Measurements from ENCODE around the gene PEAR1.

Gene PEAR1

DNA sequence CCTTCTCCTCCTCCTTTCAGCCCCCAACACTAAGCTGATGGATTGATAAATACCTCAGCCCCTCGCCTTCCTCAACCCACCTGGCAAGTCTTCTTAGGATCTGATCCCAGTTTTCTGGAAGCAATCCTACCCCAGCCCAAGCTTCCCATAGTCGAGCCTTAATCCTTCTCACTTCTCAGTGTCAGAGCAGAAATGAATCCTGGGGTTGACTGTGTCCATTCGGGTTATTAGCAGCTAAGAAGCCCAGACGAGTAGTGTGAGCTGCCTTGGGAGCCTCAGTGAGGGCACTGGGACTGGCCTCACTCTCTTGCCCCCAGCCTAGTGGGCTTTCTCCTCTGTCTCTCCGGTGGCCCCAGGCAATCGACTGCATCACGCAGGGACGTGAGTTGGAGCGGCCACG lies 12.4 kb upstream of the PEAR1 start:
- ChIA-PET CTCF (interaction anchor here (0.8 to 12.7 kb wide), 7 partner anchors 11 to 190 kb away, joined by 3 to 104 read pairs (median 3); partner anchors contain the start of genes NTRK1 and PEAR1), POLR2A (no interaction called here)
- DNase-seq = no peak
- H3K9me3 ChIP-seq (ENCODE audit: control extremely low read depth in 1 of 5, control insufficient read depth in 4 of 5, insufficient read depth in 2 of 5, low read depth in 1 of 5, low read length in 4 of 5) = no peaks in the 10 kb centered on the region
- H3K36me3 ChIP-seq (ENCODE audit: control insufficient read depth in 4 of 4, insufficient read depth in 4 of 4, low read length in 3 of 4) = no peaks in the 10 kb centered on the region
- no peak overlapping the region for H3K4me3 ChIP-seq (ENCODE audit: control insufficient read depth in 1 of 7, extremely low read depth in 1 of 7, insufficient read depth in 4 of 7, low read depth in 2 of 7, low read length in 6 of 7)
- peaks cover 0 to 28% (median 6%) of the 10 kb centered on the region in 5 experiments for H3K27me3 ChIP-seq (replicated peaks in 2 of 5; ENCODE audit: control insufficient read depth in 4 of 5, insufficient read depth in 5 of 5, low read length in 4 of 5)
- H3K27ac ChIP-seq (ENCODE audit: insufficient read depth in 1 of 2, low read depth in 1 of 2, low read length in 2 of 2, poor library complexity in 1 of 2, severe bottlenecking in 2 of 2) = no peak overlapping the region
- 84% methylated on average over 8 of the region's 10 CpGs for WGBS (ENCODE audit: insufficient coverage)
- no peaks in the 10 kb centered on the region for H3K4me1 ChIP-seq (ENCODE audit: control extremely low read depth in 1 of 4, control insufficient read depth in 4 of 4, insufficient read depth in 4 of 4, low read length in 3 of 4)

GRCh38 chr1:156881663-156882062 lies 11.9 kb upstream of the PEAR1 start:
- POLR2A ChIA-PET = no interaction called here
- Histone ChIP-seq H3K36me3 (ENCODE audit: control insufficient read depth in 4 of 4, insufficient read depth in 4 of 4, low read length in 3 of 4) (no peaks in the 10 kb centered on the region), H3K27ac (ENCODE audit: insufficient read depth in 1 of 2, low read depth in 1 of 2, low read length in 2 of 2, poor library complexity in 1 of 2, severe bottlenecking in 2 of 2) (no peak overlapping the region), H3K9me3 (ENCODE audit: control extremely low read depth in 1 of 5, control insufficient read depth in 4 of 5, insufficient read depth in 2 of 5, low read depth in 1 of 5, low read length in 4 of 5) (no peaks in the 10 kb centered on the region), H3K27me3 (replicated peaks in 2 of 5; ENCODE audit: control insufficient read depth in 4 of 5, insufficient read depth in 5 of 5, low read length in 4 of 5) (peaks cover 0 to 26% (median 10%) of the 10 kb centered on the region in 5 experiments), H3K4me1 (ENCODE audit: control extremely low read depth in 1 of 4, control insufficient read depth in 4 of 4, insufficient read depth in 4 of 4, low read length in 3 of 4) (no peaks in the 10 kb centered on the region), H3K4me3 (ENCODE audit: control insufficient read depth in 1 of 7, extremely low read depth in 1 of 7, insufficient read depth in 4 of 7, low read depth in 2 of 7, low read length in 6 of 7) (no peak overlapping the region)
- CTCF ChIA-PET = interaction anchor here (1.3 to 12.7 kb wide), 4 partner anchors 10 to 83 kb away, joined by 4 to 104 read pairs (median 42); partner anchors contain the start of gene PEAR1
- 100% methylated on average over 2 of the region's 4 CpGs for WGBS (ENCODE audit: insufficient coverage)
- DNase-seq = no peak

GRCh38 chr1:156882543-156882942 lies 11.0 kb upstream of the PEAR1 start:
- no peak for DNase-seq
- H3K27me3 ChIP-seq (replicated peaks in 2 of 5; ENCODE audit: control insufficient read depth in 4 of 5, insufficient read depth in 5 of 5, low read length in 4 of 5) = peaks cover 0 to 28% (median 16%) of the 10 kb centered on the region in 5 experiments
- no peaks in the 10 kb centered on the region for H3K4me1 ChIP-seq (ENCODE audit: control extremely low read depth in 1 of 4, control insufficient read depth in 4 of 4, insufficient read depth in 4 of 4, low read length in 3 of 4)
- no peak overlapping the region for H3K27ac ChIP-seq (ENCODE audit: insufficient read depth in 1 of 2, low read depth in 1 of 2, low read length in 2 of 2, poor library complexity in 1 of 2, severe bottlenecking in 2 of 2)
- ChIA-PET CTCF (interaction anchor here (1.3 to 12.7 kb wide), 5 partner anchors 9 to 84 kb away, joined by 4 to 201 read pairs (median 75); partner anchors contain the start of genes LRRC71 and PEAR1), POLR2A (no interaction called here)
- H3K4me3 ChIP-seq (ENCODE audit: control insufficient read depth in 1 of 7, extremely low read depth in 1 of 7, insufficient read depth in 4 of 7, low read depth in 2 of 7, low read length in 6 of 7) = no peak overlapping the region
- 95% methylated on average over 2 of the region's 3 CpGs for WGBS (ENCODE audit: insufficient coverage)
- H3K9me3 ChIP-seq (ENCODE audit: control extremely low read depth in 1 of 5, control insufficient read depth in 4 of 5, insufficient read depth in 2 of 5, low read depth in 1 of 5, low read length in 4 of 5) = no peaks in the 10 kb centered on the region
- no peaks in the 10 kb centered on the region for H3K36me3 ChIP-seq (ENCODE audit: control insufficient read depth in 4 of 4, insufficient read depth in 4 of 4, low read length in 3 of 4)

GRCh38 chr1:156883919-156884318 lies 9.6 kb upstream of the PEAR1 start:
- WGBS (ENCODE audit: insufficient coverage) = 76% methylated on average over 4 of the region's 7 CpGs
- no peaks in the 10 kb centered on the region for H3K4me1 ChIP-seq (ENCODE audit: control extremely low read depth in 1 of 4, control insufficient read depth in 4 of 4, insufficient read depth in 4 of 4, low read length in 3 of 4)
- no peaks in the 10 kb centered on the region for H3K9me3 ChIP-seq (ENCODE audit: control extremely low read depth in 1 of 5, control insufficient read depth in 4 of 5, insufficient read depth in 2 of 5, low read depth in 1 of 5, low read length in 4 of 5)
- H3K36me3 ChIP-seq (ENCODE audit: control insufficient read depth in 4 of 4, insufficient read depth in 4 of 4, low read length in 3 of 4) = no peaks in the 10 kb centered on the region
- no peak overlapping the region for H3K27ac ChIP-seq (ENCODE audit: insufficient read depth in 1 of 2, low read depth in 1 of 2, low read length in 2 of 2, poor library complexity in 1 of 2, severe bottlenecking in 2 of 2)
- no peak for DNase-seq
- peaks cover 0 to 18% (median 11%) of the 10 kb centered on the region in 5 experiments for H3K27me3 ChIP-seq (replicated peaks in 2 of 5; ENCODE audit: control insufficient read depth in 4 of 5, insufficient read depth in 5 of 5, low read length in 4 of 5)
- ChIA-PET POLR2A (no interaction called here), CTCF (interaction anchor here (1.2 to 12.7 kb wide), 5 partner anchors 9 to 85 kb away, joined by 3 to 201 read pairs (median 101); partner anchors contain the start of genes LRRC71 and NTRK1)
- no peak overlapping the region for H3K4me3 ChIP-seq (ENCODE audit: control insufficient read depth in 1 of 7, extremely low read depth in 1 of 7, insufficient read depth in 4 of 7, low read depth in 2 of 7, low read length in 6 of 7)

DNA sequence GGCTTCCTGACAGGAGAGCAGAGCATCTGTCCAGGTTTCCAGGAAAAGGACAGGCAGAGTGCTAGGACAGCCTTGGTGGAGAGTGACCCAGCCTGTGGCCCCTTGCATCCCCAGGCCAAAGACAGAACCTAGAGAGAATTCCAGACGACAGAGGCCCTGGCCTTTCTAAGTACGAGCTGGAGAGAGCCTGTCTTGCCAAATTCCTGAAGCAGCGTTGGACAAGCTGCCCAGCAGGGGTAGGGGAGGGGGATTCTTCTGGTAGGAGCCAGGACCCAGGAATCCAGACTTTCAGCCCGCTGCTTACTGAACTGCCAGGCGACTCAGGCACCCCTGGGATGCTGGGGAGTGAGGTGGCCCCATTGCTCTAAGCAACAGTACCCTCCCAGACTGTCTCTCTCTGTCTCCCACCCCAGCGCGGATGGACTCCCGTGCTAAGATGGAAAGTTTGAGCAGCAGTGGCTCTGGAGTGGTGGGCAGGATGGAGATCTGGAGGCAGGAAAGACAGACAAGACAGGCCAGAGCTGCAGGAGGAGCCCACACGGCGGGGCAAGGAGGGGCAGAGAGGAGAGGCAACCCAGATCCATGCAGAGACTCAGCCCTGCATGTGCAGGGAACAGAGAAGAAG lies 8.8 kb upstream of the PEAR1 start:
- 91% methylated on average over 5 of the region's 10 CpGs for WGBS (ENCODE audit: insufficient coverage)
- CTCF ChIA-PET = interaction anchor here (1.0 to 12.7 kb wide), 7 partner anchors 10 to 86 kb away, joined by 3 to 201 read pairs (median 5); partner anchors contain the start of genes LRRC71 and NTRK1
- Histone ChIP-seq H3K36me3 (ENCODE audit: control insufficient read depth in 4 of 4, insufficient read depth in 4 of 4, low read length in 3 of 4) (no peaks in the 10 kb centered on the region), H3K27me3 (replicated peaks in 2 of 5; ENCODE audit: control insufficient read depth in 4 of 5, insufficient read depth in 5 of 5, low read length in 4 of 5) (peaks cover 0 to 16% (median 11%) of the 10 kb centered on the region in 5 experiments), H3K4me3 (ENCODE audit: control insufficient read depth in 1 of 7, extremely low read depth in 1 of 7, insufficient read depth in 4 of 7, low read depth in 2 of 7, low read length in 6 of 7) (no peak overlapping the region), H3K4me1 (ENCODE audit: control extremely low read depth in 1 of 4, control insufficient read depth in 4 of 4, insufficient read depth in 4 of 4, low read length in 3 of 4) (no peaks in the 10 kb centered on the region), H3K27ac (ENCODE audit: insufficient read depth in 1 of 2, low read depth in 1 of 2, low read length in 2 of 2, poor library complexity in 1 of 2, severe bottlenecking in 2 of 2) (no peak overlapping the region), H3K9me3 (ENCODE audit: control extremely low read depth in 1 of 5, control insufficient read depth in 4 of 5, insufficient read depth in 2 of 5, low read depth in 1 of 5, low read length in 4 of 5) (no peaks in the 10 kb centered on the region)
- no peak for DNase-seq
- POLR2A ChIA-PET = no interaction called here

DNA sequence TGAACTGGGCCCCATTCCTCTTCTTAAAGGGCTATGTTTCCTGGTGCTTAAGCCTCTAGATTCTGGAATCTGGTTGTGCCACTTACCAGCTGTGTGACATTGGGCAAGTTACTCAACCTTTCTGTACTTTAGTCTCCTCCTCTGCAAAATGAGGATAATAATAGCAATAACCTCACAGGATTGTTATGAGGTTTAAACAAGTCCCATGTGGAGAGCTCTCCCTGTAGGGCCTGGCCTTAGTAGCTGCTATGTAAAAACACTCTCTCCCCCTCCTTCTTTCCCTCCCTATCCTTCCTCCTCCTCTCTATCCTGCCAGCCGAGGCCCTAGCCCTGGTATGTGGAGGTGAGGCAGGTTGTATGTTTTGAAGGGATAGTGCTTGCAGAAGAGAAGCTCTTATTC lies 8.2 kb upstream of the PEAR1 start:
- ChIA-PET CTCF (interaction anchor here (0.7 to 12.7 kb wide), 7 partner anchors 26 to 86 kb away, joined by 3 to 201 read pairs (median 5); partner anchors contain the start of gene LRRC71), POLR2A (no interaction called here)
- no peak for DNase-seq
- H3K9me3 ChIP-seq (ENCODE audit: control extremely low read depth in 1 of 5, control insufficient read depth in 4 of 5, insufficient read depth in 2 of 5, low read depth in 1 of 5, low read length in 4 of 5) = no peaks in the 10 kb centered on the region
- H3K4me3 ChIP-seq (ENCODE audit: control insufficient read depth in 1 of 7, extremely low read depth in 1 of 7, insufficient read depth in 4 of 7, low read depth in 2 of 7, low read length in 6 of 7) = no peak overlapping the region
- no peak overlapping the region for H3K27ac ChIP-seq (ENCODE audit: insufficient read depth in 1 of 2, low read depth in 1 of 2, low read length in 2 of 2, poor library complexity in 1 of 2, severe bottlenecking in 2 of 2)
- WGBS (ENCODE audit: insufficient coverage) = no CpG with 5 or more reads among the region's 1 CpG
- no peaks in the 10 kb centered on the region for H3K36me3 ChIP-seq (ENCODE audit: control insufficient read depth in 4 of 4, insufficient read depth in 4 of 4, low read length in 3 of 4)
- H3K4me1 ChIP-seq (ENCODE audit: control extremely low read depth in 1 of 4, control insufficient read depth in 4 of 4, insufficient read depth in 4 of 4, low read length in 3 of 4) = no peaks in the 10 kb centered on the region
- peaks cover 0 to 16% (median 12%) of the 10 kb centered on the region in 5 experiments for H3K27me3 ChIP-seq (replicated peaks in 2 of 5; ENCODE audit: control insufficient read depth in 4 of 5, insufficient read depth in 5 of 5, low read length in 4 of 5)

DNA sequence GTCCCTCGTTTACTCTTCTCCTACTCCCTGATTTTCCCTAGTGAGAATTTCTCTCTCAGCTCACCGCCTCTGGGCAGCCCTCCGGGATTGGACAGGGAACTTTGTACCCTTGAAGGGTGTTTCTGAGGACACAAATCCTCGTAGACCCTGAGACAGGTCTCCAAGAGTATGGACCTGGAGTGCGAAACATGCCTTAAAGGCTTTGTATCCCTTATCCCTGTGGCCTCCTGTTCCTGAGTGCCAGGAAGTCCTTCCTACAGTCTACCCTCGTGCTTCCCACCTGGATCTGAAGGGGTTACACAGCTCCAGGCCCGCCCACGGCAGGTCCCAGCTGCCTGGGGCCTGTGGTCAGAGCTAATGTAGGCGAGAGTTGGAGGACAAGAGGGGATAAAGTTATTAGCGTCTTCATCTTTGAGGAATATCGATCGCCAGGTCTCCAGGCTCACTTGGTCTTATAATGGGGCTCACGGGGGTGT lies 7.6 kb upstream of the PEAR1 start:
- no peak overlapping the region for H3K27ac ChIP-seq (ENCODE audit: insufficient read depth in 1 of 2, low read depth in 1 of 2, low read length in 2 of 2, poor library complexity in 1 of 2, severe bottlenecking in 2 of 2)
- no peaks in the 10 kb centered on the region for H3K9me3 ChIP-seq (ENCODE audit: control extremely low read depth in 1 of 5, control insufficient read depth in 4 of 5, insufficient read depth in 2 of 5, low read depth in 1 of 5, low read length in 4 of 5)
- CTCF ChIA-PET = interaction anchor here (0.7 to 12.7 kb wide), 10 partner anchors 9 to 87 kb away, joined by 3 to 201 read pairs (median 6); partner anchors contain the start of gene LRRC71
- H3K4me1 ChIP-seq (ENCODE audit: control extremely low read depth in 1 of 4, control insufficient read depth in 4 of 4, insufficient read depth in 4 of 4, low read length in 3 of 4) = no peaks in the 10 kb centered on the region
- no peak overlapping the region for H3K4me3 ChIP-seq (ENCODE audit: control insufficient read depth in 1 of 7, extremely low read depth in 1 of 7, insufficient read depth in 4 of 7, low read depth in 2 of 7, low read length in 6 of 7)
- POLR2A ChIA-PET = no interaction called here
- 86% methylated on average over 10 of the region's 13 CpGs for WGBS (ENCODE audit: insufficient coverage)
- DNase-seq = no peak
- no peaks in the 10 kb centered on the region for H3K36me3 ChIP-seq (ENCODE audit: control insufficient read depth in 4 of 4, insufficient read depth in 4 of 4, low read length in 3 of 4)
- peaks cover 0 to 16% (median 11%) of the 10 kb centered on the region in 5 experiments for H3K27me3 ChIP-seq (replicated peaks in 2 of 5; ENCODE audit: control insufficient read depth in 4 of 5, insufficient read depth in 5 of 5, low read length in 4 of 5)
